Hepatocyte (in vitro differentiated cells): Measurements from ENCODE around the gene PID1.

Experiments
- CTCF ChIP-seq: fragments of 200-600 bp; sonication (generic); IDR thresholded peaks from 2 replicates; pipeline ENCODE4 v1.5.1; 2016; ENCODE audit warnings: antibody characterized with exemption, mild to moderate bottlenecking; ENCODE audit not compliant: poor library complexity
- EZH2phosphoT487 ChIP-seq: fragments of 200-600 bp; sonication (generic); IDR thresholded peaks from one replicate; pipeline ENCODE4 v1.6.1; 2018; ENCODE audit warnings: antibody characterized with exemption, mild to moderate bottlenecking, low read depth, moderate library complexity; ENCODE audit not compliant: unreplicated experiment, severe bottlenecking

DNA sequence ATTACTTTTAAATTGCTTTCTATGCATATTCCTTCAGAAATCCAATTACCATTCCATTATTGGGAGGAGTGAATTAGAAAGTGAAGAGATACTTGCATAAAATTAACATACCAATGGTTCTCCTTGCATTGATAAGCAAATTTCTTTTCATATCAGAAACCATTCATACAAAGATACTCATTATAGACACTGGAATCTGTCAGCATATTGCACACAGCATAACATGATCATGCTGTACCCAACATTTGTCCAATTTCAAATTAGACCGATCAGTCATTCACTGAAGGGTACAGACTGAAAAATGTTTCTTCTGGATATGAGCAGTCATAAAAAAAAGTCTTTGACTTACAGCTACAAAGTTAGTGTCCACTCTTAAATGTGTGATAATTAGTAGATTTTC, 175.6 kb downstream of the PID1 start:
- TF ChIP-seq CTCF: no peak
- no peak for TF ChIP-seq EZH2phosphoT487
